HG03442 (cell line): ENCODE data around the gene BTBD17.
"Not testable (repeated sequence)": the region's sequence is repeated elsewhere in the genome, so short reads cannot be mapped to it uniquely, and the experiment has no call there.

ENCODE experiments used
- ATAC-seq: cut with Tn5 transposase; IDR thresholded peaks from one replicate; pipeline ENCODE4 v1.9.1; 2021; ENCODE audit warnings: mild to moderate bottlenecking, moderate library complexity; ENCODE audit not compliant: unreplicated experiment

Gene BTBD17, protein sequence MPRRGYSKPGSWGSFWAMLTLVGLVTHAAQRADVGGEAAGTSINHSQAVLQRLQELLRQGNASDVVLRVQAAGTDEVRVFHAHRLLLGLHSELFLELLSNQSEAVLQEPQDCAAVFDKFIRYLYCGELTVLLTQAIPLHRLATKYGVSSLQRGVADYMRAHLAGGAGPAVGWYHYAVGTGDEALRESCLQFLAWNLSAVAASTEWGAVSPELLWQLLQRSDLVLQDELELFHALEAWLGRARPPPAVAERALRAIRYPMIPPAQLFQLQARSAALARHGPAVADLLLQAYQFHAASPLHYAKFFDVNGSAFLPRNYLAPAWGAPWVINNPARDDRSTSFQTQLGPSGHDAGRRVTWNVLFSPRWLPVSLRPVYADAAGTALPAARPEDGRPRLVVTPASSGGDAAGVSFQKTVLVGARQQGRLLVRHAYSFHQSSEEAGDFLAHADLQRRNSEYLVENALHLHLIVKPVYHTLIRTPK

GRCh38 chr17:74361230-74362068, at the start of gene BTBD17:
Gene BTBD17, minus strand, starts transcription at chr17:74361868. Its CDS starts 49 bp downstream, at chr17:74361819.
- no peak for ATAC-seq

DNA sequence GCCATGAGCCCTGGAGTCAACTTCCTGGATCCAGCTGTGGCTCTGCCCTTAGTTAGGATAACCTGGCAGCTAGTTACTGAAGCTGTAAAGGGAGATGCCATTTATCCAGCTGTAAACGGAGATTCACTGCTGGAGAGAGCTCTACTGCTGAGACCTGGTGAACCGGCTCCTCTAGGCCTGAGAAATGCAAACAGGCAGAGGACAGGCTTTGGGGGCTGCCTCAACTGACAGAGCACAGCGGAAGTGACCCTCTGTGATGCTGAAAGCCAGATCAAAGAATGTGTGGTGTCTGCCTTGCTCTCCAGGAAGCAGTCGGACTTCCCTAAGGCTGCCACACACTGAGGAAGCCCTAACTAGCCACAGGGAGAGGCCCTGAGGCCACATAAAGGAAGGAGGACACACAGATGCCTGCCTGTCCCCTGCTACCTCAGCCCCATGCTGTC, 48.4 kb upstream of the BTBD17 start:
- no peak for ATAC-seq

GRCh38 chr17:74408815-74409214, 47.1 kb upstream of the BTBD17 start:
- ATAC-seq, result no peak

- ATAC-seq, result no peak
Measured at GRCh38 chr17:74408262-74408661, 46.6 kb upstream of the BTBD17 start.

- ATAC-seq, result no peak
Measured at GRCh38 chr17:74407384-74407783, 45.7 kb upstream of the BTBD17 start.

DNA sequence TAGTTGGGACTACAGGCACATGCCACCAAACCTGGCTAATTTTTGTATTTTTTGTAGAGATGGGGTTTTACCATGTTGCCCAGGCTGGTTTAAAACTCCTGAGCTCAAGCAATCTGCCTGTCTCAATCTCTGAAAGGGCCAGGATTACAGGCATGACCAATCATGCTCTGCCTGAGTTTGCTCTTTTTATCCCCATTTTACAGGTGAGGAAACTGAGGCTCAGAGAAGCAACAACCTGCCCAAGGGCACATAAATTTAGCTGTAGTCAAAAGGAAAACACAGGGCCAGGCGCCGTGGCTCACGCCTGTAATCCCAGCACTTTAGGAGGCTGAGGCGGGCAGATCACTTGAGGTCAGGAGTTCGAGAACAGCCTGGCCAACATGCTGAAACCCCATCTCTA, 43.6 kb upstream of the BTBD17 start:
- not testable (repeated sequence) for ATAC-seq

- no peak for ATAC-seq
Measured at GRCh38 chr17:74404789-74405188, 43.1 kb upstream of the BTBD17 start.

DNA sequence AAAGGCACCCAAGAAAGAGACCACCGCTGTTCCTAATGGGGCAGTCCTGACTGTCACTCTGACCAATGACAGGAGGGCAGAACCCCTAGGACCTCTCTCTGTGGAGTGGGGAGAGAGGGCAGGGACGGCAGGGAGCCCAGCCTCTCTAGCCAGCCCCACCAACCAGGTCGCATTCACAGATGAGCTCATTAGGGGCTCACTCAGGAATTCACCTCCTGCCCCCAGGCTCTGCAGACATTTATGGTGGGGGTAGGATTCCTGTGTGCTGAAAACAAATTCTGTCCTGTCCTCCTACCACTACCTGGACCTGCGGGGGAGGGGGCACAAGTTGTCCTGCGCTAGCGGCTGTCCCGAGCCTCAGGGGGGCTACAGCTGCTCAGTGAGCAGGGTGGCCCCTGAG, 42.5 kb upstream of the BTBD17 start:
- ATAC-seq, result no peak

DNA sequence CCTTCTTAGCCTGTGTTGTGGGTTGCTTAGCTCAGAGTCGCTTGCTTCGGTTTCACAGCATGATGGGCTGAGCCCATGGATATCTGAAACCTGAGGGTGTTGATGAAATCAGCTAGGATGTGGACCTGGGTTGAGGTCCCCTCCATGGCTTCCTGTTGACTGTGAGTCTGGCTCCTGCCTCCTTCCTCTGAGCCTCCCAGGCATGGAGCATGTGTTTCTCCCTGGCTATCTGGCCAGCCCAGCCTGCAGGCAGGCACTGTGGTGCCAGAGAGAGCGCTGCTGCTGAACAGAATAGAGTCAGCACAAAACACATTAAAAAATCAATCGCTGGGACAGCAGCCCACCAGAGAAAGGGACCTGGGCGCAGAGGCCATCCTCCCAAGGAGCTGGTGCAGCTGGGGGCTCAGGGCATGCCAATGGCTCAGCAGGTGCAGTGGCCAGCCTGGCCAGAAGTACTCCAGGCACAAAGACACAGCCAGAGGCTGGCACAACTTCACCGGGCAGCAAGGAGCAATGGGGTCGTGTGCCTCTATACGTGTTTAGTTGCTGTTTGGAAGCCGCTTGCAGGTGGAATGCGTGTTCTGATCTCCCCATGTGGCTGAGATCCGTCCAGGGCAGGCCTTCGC, 42.0 kb upstream of the BTBD17 start:
- ATAC-seq, result no peak

DNA sequence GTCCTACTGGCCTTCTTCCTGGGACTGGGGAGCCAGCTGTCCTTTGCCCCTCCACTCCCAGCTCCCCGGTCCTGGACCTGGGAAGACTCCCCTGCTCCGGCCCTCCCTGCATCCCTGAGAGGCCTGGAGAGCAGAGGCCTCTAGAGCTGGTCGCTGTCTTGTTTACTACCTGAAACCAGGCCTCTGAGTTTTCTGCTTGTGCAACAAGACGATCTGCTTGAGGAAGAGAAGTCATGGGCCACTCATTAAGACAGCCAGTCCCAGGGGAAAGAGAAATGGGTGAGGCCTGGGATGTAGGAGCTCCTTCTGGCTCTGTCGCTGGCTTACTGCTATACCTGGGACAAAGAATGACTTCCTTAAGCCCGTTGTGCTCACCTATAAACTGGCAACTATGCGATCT, 40.4 kb upstream of the BTBD17 start:
- ATAC-seq, result no peak

DNA sequence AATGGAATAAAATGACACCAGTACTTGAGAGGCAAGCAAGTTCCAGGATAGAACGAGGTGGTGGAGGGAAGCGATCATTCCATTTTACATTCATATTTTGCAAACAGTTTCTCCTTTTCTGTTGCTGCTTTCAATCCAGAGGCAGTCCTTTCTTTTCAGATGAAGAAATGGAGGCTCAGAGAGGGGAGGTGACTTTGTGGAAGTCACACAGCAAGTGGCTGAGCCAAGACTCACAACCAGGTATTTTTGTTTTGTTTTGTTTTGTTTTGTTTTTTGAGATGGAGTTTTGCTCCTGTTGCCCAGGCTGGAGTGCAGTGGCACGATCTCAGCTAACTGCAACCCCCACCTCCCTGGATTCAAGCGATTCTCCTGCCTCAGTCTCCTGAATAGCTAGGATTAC, 34.9 kb upstream of the BTBD17 start:
- ATAC-seq, result no peak

GRCh38 chr17:74394977-74395376, 33.3 kb upstream of the BTBD17 start:
- ATAC-seq, result no peak

DNA sequence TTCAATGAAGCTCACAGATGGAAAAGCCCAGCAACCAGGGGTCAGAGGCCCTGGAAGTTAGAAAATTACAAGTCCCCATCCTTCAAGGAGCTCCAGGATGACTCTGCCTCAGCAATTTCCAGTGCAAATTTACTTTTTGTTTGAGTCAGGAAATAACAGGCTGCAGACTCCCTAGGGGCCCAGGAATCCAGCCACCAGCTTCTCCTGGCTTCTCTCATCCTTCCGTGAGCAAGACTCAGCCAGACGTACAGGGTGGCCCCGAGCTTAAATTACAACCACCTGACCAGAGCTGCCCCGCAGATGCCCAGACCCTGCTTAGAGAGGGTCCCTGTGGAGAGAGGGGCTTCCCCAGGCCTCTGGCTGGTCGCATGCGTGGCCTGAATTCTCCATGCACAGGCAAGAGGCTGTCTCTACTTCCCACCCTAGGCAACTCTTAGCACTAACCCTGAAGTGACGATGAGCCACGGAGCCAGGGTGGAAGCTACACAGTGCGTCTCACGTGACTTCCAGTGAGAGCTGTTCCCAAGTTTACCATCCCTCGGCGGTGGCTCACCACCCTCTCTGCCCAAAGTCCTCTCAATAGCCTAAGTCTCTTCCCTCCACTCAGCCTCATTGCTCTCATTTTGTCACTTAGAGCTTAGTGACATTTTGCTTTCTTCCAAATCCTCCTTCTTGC, 32.7 kb upstream of the BTBD17 start:
- ATAC-seq, result no peak

- no peak for ATAC-seq
Measured at GRCh38 chr17:74393346-74393942, 31.8 kb upstream of the BTBD17 start.

- no peak for ATAC-seq
Measured at GRCh38 chr17:74392848-74393247, 31.2 kb upstream of the BTBD17 start.

DNA sequence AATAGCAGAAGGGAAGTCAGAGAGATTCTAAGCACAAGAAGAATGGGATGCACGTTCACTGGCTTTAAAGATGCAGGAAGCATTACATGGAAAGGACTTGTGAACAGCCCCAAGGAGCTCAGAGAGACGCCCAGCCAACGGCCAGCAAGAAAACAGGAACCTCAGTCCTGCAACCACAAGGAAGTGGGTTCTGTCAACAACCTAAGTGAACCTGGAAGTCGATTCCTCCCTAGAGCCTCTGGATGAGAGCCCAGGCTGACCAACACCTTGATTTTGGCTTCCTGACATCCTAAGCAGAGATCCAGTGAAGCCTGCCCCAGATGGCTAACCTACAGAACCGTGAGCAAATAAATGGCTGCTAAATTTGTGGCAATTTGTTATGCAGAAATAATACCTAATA, 30.1 kb upstream of the BTBD17 start:
- ATAC-seq, result no peak

DNA sequence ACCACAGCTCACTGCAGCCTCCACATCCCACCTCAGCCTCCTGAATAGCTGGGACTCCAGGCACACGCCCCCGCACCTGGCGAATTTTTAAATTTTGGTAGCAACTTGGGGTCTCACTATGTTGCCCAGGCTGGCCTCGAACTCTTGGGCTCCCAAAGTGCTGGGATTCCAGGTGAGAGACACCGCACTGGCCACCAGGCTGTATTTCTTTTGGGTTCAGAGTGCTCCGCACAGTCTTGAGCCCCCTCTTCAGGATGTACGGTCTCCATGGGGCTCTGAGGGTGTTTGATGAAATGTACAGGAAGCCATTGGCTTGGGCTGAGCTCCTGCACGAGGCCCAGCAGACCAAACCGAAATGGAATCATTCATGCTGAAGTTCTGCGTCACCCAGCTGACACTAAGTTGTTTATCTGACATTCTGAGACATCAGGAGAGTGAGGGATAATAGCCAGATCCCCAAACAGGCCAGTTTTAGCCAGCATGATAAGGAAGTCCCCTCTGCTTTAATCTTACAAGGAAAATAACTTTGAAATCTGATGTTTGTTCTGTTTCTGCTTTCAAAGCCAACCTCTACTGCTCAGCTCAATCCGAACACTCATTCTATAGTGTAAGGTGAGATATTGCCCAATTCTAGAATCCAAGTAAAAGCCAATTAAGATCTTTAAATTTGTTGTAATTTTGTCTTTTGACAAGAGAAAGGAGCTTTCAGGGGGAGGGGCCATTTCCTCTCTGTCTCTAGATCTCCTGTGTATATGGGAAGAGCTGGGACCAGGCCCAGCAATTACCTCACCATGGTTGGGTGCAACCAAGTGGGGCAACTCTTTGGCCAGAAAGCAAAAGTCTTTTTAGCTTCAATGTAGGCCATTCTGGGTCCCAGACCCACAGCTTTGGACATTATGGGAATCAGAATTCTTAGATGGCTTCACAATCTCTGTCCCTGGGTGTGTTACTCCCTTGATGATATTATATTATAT, 29.3 kb upstream of the BTBD17 start:
- no peak for ATAC-seq

- no peak for ATAC-seq
Measured at GRCh38 chr17:74389937-74390679, 28.4 kb upstream of the BTBD17 start.
